Cardiac fibroblast (primary cell): ENCODE measurements around the gene CD81.

Experiments used
- DNase-seq, 2 donors: peaks; one replicate each; pipeline versions ENCODE4 v3.0.0 to v3.0.0-alpha.2; 2010; ENCODE audit warnings: low read depth in 2 of 2
- H3K4me3 ChIP-seq, 2 donors: replicated peaks in 1 of 2; 1 replicate in 1 of 2; 2 replicates in 1 of 2; pipeline ENCODE4 v1.5.1; 2011; ENCODE audit warnings: low read depth in 2 of 2, low read length in 2 of 2, mild to moderate bottlenecking in 2 of 2, moderate library complexity in 1 of 2
- TF ChIP-seq, protein P1 (sequence below): IDR thresholded peaks from one replicate; pipeline ENCODE4 v1.5.1; 2011; ENCODE audit warnings: low read depth, mild to moderate bottlenecking, low read length, inconsistent platforms

Gene CD81

DNA sequence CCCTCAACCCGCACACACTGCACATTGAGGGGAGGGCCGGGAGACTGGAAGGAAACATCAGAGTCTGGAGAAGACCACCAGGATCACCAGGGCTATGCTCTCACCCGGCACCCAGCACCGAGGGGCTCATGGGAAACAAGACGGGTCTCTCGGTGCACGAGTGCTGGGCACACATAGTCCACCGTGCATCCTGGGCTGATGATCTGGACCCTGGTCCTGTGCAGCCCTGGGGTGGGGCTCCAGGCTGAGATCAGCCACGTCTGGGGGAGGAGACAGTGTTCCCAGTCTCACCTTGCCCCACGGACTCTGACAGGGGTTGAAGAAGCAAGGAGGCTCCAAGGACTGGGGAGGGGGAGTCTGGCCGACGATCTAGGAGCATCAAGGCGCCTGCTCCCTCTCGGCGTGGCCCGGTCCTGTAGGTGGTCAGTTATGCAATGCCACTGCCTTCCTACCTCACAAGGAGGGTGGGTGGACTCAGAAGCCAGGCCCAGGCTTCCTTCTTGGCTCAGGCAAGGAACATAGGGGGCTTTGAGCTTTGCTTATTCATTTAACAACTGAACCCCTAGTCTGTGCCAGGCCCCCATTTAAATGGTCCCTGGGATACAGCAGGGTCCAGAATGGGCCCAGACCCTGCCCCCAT, 11.4 kb upstream of the CD81 start:
- TF ChIP-seq, protein P1, sequence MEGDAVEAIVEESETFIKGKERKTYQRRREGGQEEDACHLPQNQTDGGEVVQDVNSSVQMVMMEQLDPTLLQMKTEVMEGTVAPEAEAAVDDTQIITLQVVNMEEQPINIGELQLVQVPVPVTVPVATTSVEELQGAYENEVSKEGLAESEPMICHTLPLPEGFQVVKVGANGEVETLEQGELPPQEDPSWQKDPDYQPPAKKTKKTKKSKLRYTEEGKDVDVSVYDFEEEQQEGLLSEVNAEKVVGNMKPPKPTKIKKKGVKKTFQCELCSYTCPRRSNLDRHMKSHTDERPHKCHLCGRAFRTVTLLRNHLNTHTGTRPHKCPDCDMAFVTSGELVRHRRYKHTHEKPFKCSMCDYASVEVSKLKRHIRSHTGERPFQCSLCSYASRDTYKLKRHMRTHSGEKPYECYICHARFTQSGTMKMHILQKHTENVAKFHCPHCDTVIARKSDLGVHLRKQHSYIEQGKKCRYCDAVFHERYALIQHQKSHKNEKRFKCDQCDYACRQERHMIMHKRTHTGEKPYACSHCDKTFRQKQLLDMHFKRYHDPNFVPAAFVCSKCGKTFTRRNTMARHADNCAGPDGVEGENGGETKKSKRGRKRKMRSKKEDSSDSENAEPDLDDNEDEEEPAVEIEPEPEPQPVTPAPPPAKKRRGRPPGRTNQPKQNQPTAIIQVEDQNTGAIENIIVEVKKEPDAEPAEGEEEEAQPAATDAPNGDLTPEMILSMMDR: no peak
- no peak overlapping the region for H3K4me3 ChIP-seq
- DNase-seq: no peak

DNA sequence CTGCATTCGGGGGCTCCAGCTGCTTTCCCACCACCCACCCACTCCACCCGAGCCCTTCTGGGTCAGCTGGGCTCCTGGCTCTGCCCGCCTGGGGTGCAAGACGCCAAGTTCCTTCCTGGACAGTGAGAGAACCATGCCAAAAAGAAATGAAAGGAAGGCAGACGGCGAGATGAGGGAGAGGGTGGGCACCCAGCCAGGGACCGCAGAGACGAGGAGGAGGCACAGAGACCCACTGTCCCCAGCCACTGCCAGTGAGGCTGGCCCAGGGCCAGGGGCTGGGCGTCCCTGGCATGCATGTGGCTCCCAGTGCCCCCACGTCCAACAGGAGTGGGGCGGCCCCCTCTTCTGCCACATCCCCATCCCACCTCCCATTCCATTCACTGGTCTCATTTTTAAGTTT, 10.8 kb upstream of the CD81 start:
- DNase-seq: no peak
- TF ChIP-seq, protein P1: no peak
- H3K4me3 ChIP-seq: no peak overlapping the region

DNA sequence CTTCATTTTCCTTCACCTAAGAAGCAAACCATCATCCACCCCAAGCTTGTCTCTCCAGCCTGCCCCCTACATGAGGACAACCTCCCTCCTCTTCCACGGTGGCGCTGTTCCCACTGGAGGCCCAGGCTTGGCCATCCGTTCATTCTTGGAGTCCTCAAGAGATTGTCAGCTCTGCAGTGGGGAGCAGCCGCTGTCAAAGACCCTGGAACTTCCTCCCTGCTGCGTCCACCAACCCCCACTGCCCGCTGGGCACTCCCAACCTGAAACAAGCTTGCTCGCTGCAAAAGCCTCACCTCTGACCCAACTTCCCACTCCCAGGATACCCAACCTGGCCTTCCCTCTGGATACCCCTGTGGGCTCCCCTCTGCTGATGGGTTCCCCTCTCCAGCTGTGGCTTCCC, 10.4 kb upstream of the CD81 start:
- TF ChIP-seq, protein P1: no peak
- H3K4me3 ChIP-seq: no peak overlapping the region
- no peak for DNase-seq

DNA sequence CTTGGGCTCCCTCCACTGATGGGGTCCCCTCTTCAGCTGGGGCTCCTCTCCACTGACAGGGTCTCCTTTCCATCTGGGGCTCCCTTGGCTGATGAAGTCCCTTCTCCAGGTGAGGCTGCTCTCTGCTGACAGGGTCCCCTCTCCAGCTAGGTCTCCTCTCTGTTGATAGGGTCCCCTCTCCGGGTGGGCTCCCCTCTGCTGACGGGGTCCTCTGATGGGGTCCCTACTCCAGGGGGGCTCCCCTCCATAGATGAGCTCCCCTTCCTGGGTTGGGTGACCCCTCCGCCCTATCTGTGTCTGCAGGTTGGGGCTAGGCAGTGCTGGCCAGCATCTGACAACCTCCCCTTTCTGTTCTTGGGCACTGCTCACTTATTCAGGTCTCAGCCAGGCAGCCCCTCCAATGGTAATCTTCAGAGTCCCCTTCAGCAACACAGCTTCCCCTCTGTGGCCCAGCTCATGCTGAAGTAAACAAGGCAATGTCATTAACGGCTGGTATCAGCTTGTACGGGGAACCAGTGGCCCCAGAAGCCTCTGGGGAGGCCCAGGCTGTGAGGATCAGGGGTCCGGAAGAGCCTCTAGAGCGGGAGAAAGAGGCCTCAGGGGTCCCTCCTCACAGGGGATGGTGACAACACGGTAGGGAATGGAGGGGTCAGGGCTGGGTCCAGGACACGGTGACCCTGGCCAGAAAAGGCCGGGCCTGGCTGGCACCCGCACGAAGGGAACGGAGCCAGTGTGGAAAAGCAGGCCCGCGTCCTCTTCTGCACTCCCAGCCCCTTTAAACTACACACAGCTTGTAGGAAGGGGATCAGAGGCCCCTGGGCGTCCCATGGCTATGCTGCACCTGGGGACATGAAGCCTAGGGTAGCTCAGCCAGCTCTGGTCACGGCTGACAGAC, 9.6 kb upstream of the CD81 start:
- no peak for DNase-seq
- H3K4me3 ChIP-seq: no peak overlapping the region
- TF ChIP-seq, protein P1: no peak

DNA sequence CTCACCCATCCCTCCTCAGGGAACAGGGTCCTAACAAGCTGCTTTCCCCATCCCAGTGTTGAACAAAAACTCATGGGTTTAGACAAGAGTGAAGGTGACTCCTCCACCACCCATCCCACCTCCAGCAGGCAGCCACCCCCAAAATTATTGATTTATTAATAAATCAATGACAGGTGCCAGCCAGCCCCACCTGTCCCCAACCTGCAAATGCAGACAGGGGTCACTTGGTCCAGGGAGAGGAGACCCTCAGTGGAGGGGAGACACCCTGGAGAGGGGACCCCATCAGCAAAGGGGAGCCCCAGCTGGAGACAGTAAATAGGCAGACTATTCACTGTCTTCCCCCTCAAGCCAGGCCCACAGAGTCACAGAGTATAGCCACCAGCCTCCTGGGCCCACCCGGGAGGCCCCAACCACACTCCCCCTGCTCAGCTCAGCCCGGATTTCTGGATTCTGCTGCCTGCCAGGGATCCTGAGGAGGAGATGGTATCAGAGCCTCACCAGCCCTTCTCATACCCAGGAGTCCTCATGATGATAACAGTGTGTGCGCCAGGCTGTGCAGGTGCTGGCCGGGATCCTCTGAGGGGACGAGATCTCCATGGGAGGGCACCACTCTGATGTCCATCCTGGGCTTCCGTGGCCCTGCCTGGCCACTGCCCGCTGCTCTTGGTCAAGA, 8.8 kb upstream of the CD81 start:
- TF ChIP-seq, protein P1: no peak
- no peak for DNase-seq
- H3K4me3 ChIP-seq: no peak overlapping the region

DNA sequence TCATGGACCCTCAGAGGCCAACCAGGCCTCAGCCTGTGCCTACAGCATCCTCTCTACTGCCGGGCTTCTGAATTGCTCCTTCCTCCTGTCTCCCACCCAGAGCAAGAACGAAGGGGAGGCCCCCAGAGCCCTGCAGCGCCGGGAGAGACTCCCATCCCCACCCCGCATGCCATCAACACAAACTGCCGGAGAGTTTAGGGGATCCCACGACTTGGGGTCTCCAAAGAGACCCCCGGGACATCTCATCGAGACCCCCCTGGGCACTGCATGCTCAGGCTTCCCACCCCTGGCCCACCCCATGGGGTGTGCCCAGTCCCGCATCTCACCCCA, 8.3 kb upstream of the CD81 start:
- no peak overlapping the region for H3K4me3 ChIP-seq
- no peak for DNase-seq
- TF ChIP-seq, protein P1: no peak
